ENCODE results near the gene RNF186.
"Not testable (repeated sequence)": the region's sequence is repeated elsewhere in the genome, so short reads cannot be mapped to it uniquely, and the experiment has no call there.

Gene RNF186

GRCh38 chr1:19824541-19824940, 9.5 kb upstream of the RNF186 start:
- DNase-seq (ENCODE audit: low read depth), result no peak

GRCh38 chr1:19824036-19824435, 9.0 kb upstream of the RNF186 start:
- DNase-seq (ENCODE audit: low read depth), result no peak

- DNase-seq (ENCODE audit: low read depth), result no peak
Observed at GRCh38 chr1:19819701-19820100, 4.6 kb upstream of the RNF186 start.

- no peak for DNase-seq (ENCODE audit: low read depth)
Observed at GRCh38 chr1:19818324-19818723, 3.2 kb upstream of the RNF186 start.

GRCh38 chr1:19817160-19817559, 2.1 kb upstream of the RNF186 start:
- no peak for DNase-seq (ENCODE audit: low read depth)

GRCh38 chr1:19816737-19817086, 1.6 kb upstream of the RNF186 start:
- DNase-seq (ENCODE audit: low read depth), result not testable (repeated sequence)

GRCh38 chr1:19815801-19816736, 986 bp upstream of the RNF186 start:
- DNase-seq (ENCODE audit: low read depth), result no peak

- no peak for DNase-seq (ENCODE audit: low read depth)
Observed at GRCh38 chr1:19814244-19814661, 830 bp downstream of the RNF186 start.

GRCh38 chr1:19813643-19813960, 1.5 kb downstream of the RNF186 start:
- DNase-seq (ENCODE audit: low read depth), result no peak

- no peak for DNase-seq (ENCODE audit: low read depth)
Observed at GRCh38 chr1:19812875-19813642, 2.0 kb downstream of the RNF186 start.

- peak; percentile 53 for DNase-seq (ENCODE audit: low read depth)
Observed at GRCh38 chr1:19811206-19811851, 3.8 kb downstream of the RNF186 start.

- no peak for DNase-seq (ENCODE audit: low read depth)
Observed at GRCh38 chr1:19809044-19809750, 5.9 kb downstream of the RNF186 start.

GRCh38 chr1:19808351-19808750, 6.7 kb downstream of the RNF186 start:
- DNase-seq (ENCODE audit: low read depth), result no peak

GRCh38 chr1:19804831-19805251, 10.2 kb downstream of the RNF186 start:
- no peak for DNase-seq (ENCODE audit: low read depth)

GRCh38 chr1:19802269-19802668, 12.8 kb downstream of the RNF186 start:
- no peak for DNase-seq (ENCODE audit: low read depth)

GRCh38 chr1:19800076-19800804, 14.8 kb downstream of the RNF186 start:
- peak; percentile 42 for DNase-seq (ENCODE audit: low read depth)

- no peak for DNase-seq (ENCODE audit: low read depth)
Observed at GRCh38 chr1:19799230-19800075, 15.6 kb downstream of the RNF186 start, which contains the start of gene TMCO4. TMCO4 (minus strand) TSS chr1:19799916; CDS start chr1:19780758, 19,158 bp downstream.

GRCh38 chr1:19798486-19799229, 16.4 kb downstream of the RNF186 start:
- DNase-seq (ENCODE audit: low read depth), result no peak

- DNase-seq (ENCODE audit: low read depth), result no peak
Observed at GRCh38 chr1:19797827-19798226, 17.3 kb downstream of the RNF186 start.

GRCh38 chr1:19794583-19794982, 20.5 kb downstream of the RNF186 start:
- DNase-seq (ENCODE audit: low read depth), result no peak

All from fibroblast of the conjunctiva (primary cell).